ENCODE data around the gene SPSB1. TPM values are rescaled to one million over a fixed set of nuclear protein-coding genes. Genes with fewer than 3 reads are reported as not detected.

The SPSB1 gene
- polyA plus RNA-seq, 2 donors, result 14.4 to 20.9 TPM

DNA sequence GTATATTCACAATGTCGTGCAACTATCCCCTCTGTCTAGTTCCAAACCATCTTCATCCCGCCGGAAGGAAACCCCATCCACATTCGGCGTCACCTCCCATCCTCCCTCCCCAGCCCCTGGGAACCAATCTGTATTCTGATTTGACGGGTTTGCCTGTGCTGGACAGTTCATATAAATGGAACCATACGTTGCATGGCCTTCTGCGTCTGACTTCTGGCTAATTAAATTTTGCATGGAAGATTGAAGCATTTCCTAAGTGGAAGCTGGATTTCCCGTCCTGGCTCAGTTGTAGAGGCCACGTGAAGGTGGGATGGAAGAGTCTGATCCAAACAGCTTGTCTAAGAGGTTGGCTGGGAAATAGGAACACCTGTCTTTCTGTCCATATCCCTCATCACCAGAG is 14.6 kb downstream of the SPSB1 start:
- H3K27ac ChIP-seq (ENCODE audit: low read depth in 2 of 2, low read length in 1 of 2), result no peak overlapping the region
- H3K36me3 ChIP-seq (ENCODE audit: control insufficient read depth in 2 of 2, insufficient read depth in 2 of 2, low read length in 1 of 2), result no peaks in the 10 kb centered on the region
- WGBS, 2 donors, result 88 to 90% methylated on average over 10 of the region's 10 CpGs
- H3K27me3 ChIP-seq (ENCODE audit: control insufficient read depth in 1 of 2, insufficient read depth in 2 of 2, low read length in 2 of 2), result no peaks in the 10 kb centered on the region
- peaks cover 12 to 24% of the 10 kb centered on the region in 2 donors for H3K4me1 ChIP-seq (ENCODE audit: control insufficient read depth in 2 of 2, insufficient read depth in 2 of 2, low read length in 1 of 2)
- no peaks in the 10 kb centered on the region for H3K9me3 ChIP-seq (ENCODE audit: control insufficient read depth in 2 of 2, insufficient read depth in 1 of 2, low read depth in 1 of 2, low read length in 1 of 2)
- H3K4me3 ChIP-seq (ENCODE audit: low read depth in 1 of 2, low read length in 2 of 2), result no peak overlapping the region

DNA sequence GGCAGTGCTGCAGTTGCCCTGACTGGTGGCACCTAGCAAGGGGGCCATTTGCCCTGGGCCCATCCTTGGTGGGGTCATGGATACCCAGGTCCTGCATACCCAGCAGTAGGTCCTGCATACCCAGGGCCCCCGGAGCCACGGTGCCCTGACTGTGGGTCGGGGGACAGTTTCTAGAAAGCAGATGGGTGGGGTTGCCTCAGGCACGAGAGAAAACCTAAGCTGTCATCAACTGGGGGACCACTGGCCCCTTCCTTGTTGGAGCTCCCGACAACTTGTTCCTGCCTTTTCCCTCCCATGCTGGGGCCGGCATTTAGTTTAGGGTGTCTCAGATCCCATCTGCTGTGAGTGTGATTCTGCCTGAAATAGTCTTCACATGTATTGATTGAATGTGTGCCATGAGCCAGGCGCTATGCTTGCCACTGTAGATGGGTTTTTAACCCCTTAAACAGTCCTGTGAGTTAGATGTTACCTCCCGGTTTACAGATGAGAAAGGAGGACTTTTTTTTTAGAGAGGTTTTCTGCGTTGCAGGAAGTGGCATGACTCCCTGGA is 15.6 kb downstream of the SPSB1 start:
- H3K27ac ChIP-seq (ENCODE audit: low read depth in 2 of 2, low read length in 1 of 2), result no peak overlapping the region
- H3K4me1 ChIP-seq (ENCODE audit: control insufficient read depth in 2 of 2, insufficient read depth in 2 of 2, low read length in 1 of 2), result peaks cover 12 to 18% of the 10 kb centered on the region in 2 donors
- H3K4me3 ChIP-seq (ENCODE audit: low read depth in 1 of 2, low read length in 2 of 2), result no peak overlapping the region
- H3K36me3 ChIP-seq (ENCODE audit: control insufficient read depth in 2 of 2, insufficient read depth in 2 of 2, low read length in 1 of 2), result no peaks in the 10 kb centered on the region
- H3K27me3 ChIP-seq (ENCODE audit: control insufficient read depth in 1 of 2, insufficient read depth in 2 of 2, low read length in 2 of 2), result no peaks in the 10 kb centered on the region
- WGBS, 2 donors, result 74 to 76% methylated on average over 9 of the region's 9 CpGs
- H3K9me3 ChIP-seq (ENCODE audit: control insufficient read depth in 2 of 2, insufficient read depth in 1 of 2, low read depth in 1 of 2, low read length in 1 of 2), result no peaks in the 10 kb centered on the region

DNA sequence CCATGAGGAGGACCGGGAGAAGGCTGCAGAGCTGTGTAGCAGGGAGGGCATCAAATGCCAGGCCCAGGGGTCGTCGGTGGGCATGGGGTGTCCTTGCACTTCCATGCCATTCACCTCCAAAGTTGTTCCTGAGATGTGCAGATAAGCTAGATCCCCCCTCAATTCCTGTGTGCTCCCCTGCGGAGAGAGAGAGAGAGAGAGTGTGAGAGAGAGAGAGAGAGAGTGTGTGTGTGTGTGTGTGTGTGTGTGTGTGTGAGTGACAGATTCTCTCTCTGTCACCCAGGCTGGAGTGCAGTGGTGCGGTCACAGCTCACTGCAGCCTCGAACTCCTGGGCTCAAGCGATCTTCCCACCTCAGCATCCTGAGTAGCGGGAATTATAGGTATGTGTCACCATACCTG is 16.4 kb downstream of the SPSB1 start:
- Histone ChIP-seq H3K4me1 (ENCODE audit: control insufficient read depth in 2 of 2, insufficient read depth in 2 of 2, low read length in 1 of 2) (peaks cover 11 to 14% of the 10 kb centered on the region in 2 donors), H3K27ac (ENCODE audit: low read depth in 2 of 2, low read length in 1 of 2) (no peak overlapping the region), H3K27me3 (ENCODE audit: control insufficient read depth in 1 of 2, insufficient read depth in 2 of 2, low read length in 2 of 2) (no peaks in the 10 kb centered on the region), H3K4me3 (ENCODE audit: low read depth in 1 of 2, low read length in 2 of 2) (no peak overlapping the region), H3K36me3 (ENCODE audit: control insufficient read depth in 2 of 2, insufficient read depth in 2 of 2, low read length in 1 of 2) (no peaks in the 10 kb centered on the region), H3K9me3 (ENCODE audit: control insufficient read depth in 2 of 2, insufficient read depth in 1 of 2, low read depth in 1 of 2, low read length in 1 of 2) (no peaks in the 10 kb centered on the region)
- 94% methylated on average over 8 of the region's 8 CpGs for WGBS, 2 donors

DNA sequence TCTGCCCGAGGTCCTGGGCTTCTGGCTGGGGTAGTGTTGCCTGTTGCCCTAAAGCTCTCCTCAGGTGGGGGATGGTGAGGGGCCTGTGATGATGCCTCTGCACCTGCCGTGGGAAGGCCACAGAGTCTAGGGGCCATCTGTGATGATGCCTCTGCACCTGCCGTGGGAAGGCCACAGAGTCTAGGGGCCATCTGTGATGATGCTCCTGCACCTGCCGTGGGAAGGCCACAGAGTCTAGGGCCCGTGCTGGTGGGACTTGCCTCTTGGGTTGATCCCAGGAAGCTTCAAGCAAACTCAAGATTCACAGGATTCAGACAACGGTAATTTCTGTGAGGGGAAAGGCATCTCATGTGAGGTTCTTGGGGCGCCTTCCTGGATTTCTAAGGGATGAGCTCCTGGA is 17.3 kb downstream of the SPSB1 start:
- no peaks in the 10 kb centered on the region for H3K9me3 ChIP-seq (ENCODE audit: control insufficient read depth in 2 of 2, insufficient read depth in 1 of 2, low read depth in 1 of 2, low read length in 1 of 2)
- no peak overlapping the region for H3K4me3 ChIP-seq (ENCODE audit: low read depth in 1 of 2, low read length in 2 of 2)
- WGBS, 2 donors, result 89 to 90% methylated on average over 7 of the region's 7 CpGs
- peaks cover 0 to 2% of the 10 kb centered on the region in 2 donors for H3K36me3 ChIP-seq (ENCODE audit: control insufficient read depth in 2 of 2, insufficient read depth in 2 of 2, low read length in 1 of 2)
- no peaks in the 10 kb centered on the region for H3K27me3 ChIP-seq (ENCODE audit: control insufficient read depth in 1 of 2, insufficient read depth in 2 of 2, low read length in 2 of 2)
- no peak overlapping the region for H3K27ac ChIP-seq (ENCODE audit: low read depth in 2 of 2, low read length in 1 of 2)
- peaks cover 7 to 12% of the 10 kb centered on the region in 2 donors for H3K4me1 ChIP-seq (ENCODE audit: control insufficient read depth in 2 of 2, insufficient read depth in 2 of 2, low read length in 1 of 2)

DNA sequence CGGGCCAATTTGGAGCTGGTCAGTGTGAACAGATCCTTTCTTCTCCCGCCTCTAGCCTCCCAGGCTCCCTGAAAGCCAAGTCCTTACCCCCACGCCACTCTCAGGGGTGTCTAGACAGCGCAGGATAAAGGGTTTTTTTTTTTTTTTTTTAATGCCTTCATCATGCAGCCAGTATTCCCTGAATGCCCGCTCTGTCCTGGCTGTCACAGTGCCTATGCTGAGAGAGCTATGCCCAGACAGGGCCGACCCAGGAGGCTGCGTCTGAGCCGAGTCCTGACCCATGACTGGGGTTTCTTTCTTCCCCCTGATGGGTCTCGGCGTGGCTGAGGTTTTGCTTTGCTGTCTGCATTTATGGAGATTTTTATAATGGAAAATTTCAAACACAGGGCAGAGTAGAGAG is 18.3 kb downstream of the SPSB1 start:
- 82 to 91% methylated on average over 10 of the region's 10 CpGs for WGBS, 2 donors
- Histone ChIP-seq H3K9me3 (ENCODE audit: control insufficient read depth in 2 of 2, insufficient read depth in 1 of 2, low read depth in 1 of 2, low read length in 1 of 2) (no peaks in the 10 kb centered on the region), H3K4me1 (ENCODE audit: control insufficient read depth in 2 of 2, insufficient read depth in 2 of 2, low read length in 1 of 2) (peaks cover 9 to 16% of the 10 kb centered on the region in 2 donors), H3K27ac (ENCODE audit: low read depth in 2 of 2, low read length in 1 of 2) (no peak overlapping the region), H3K36me3 (ENCODE audit: control insufficient read depth in 2 of 2, insufficient read depth in 2 of 2, low read length in 1 of 2) (peaks cover 0 to 4% of the 10 kb centered on the region in 2 donors), H3K4me3 (ENCODE audit: low read depth in 1 of 2, low read length in 2 of 2) (no peak overlapping the region), H3K27me3 (ENCODE audit: control insufficient read depth in 1 of 2, insufficient read depth in 2 of 2, low read length in 2 of 2) (no peaks in the 10 kb centered on the region)

DNA sequence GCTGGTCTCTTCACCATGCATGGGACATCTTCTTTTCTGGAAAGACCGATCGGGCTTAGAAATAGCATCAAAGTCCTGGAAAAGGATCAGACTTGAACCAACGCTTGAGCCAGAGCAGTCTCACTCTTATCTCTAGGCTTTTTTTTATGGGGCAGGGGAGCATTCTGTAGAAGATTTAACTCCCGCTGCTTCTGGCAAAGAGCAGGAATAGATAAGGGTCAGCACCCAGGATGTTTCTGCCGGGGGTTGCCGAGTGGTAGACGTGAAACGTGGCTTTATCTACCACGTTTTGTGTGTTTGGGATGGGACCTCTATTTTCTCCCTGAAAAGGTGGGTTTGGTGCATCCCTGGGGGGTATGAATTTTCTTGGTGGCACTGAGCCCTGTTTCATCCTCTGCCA is 18.8 kb downstream of the SPSB1 start:
- no peaks in the 10 kb centered on the region for H3K27me3 ChIP-seq (ENCODE audit: control insufficient read depth in 1 of 2, insufficient read depth in 2 of 2, low read length in 2 of 2)
- peaks cover 0 to 7% of the 10 kb centered on the region in 2 donors for H3K36me3 ChIP-seq (ENCODE audit: control insufficient read depth in 2 of 2, insufficient read depth in 2 of 2, low read length in 1 of 2)
- peaks cover 11 to 21% of the 10 kb centered on the region in 2 donors for H3K4me1 ChIP-seq (ENCODE audit: control insufficient read depth in 2 of 2, insufficient read depth in 2 of 2, low read length in 1 of 2)
- no peak overlapping the region for H3K4me3 ChIP-seq (ENCODE audit: low read depth in 1 of 2, low read length in 2 of 2)
- 74 to 81% methylated on average over 9 of the region's 9 CpGs for WGBS, 2 donors
- H3K27ac ChIP-seq (ENCODE audit: low read depth in 2 of 2, low read length in 1 of 2), result no peak overlapping the region
- no peaks in the 10 kb centered on the region for H3K9me3 ChIP-seq (ENCODE audit: control insufficient read depth in 2 of 2, insufficient read depth in 1 of 2, low read depth in 1 of 2, low read length in 1 of 2)

DNA sequence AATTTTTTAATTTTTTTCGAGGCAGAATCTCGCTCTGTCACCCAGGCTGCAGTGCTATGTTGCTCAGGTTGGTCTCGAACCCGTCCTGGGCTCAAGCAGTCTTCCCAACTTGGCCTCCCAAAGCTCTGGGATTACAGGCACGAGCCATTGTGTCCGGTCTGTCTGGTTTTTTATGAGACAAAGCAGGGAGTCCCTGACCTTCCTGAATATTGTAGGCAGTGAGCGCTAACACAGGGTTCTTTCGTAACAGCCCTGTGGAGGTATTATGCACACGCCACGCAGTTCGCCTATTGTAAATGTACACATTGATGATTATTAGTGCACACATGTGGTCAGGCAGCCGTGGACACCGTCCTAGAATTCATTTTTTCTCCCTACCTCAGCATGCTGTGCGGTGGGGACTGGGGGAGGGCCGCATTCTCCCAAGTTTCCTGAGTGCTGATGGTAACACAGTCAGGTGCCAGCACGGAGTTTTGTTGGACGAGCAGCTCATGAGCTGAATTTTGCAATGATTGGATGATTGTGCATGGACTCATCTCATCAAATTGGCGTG is 19.6 kb downstream of the SPSB1 start:
- WGBS, 2 donors, result 82 to 87% methylated on average over 18 of the region's 18 CpGs

DNA sequence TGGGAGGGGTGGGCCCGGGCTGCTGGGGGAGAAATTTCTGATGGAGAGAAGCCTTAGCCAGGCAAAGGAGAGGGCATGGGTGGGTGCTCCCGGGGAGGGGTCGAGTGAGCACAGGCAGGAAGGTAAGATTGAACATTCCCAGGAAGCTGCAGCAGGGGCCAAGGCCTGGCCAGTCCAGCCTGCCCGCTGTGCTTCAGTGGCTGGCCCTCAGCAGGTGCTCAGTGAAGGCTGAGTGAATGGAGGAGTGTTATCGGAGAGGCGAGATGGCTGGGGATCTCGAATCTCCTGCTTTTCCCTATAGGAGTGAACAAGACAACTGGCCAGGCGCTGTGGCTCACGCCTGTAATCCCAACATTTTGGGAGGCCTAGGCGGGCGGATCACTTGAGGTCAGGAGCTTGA is 20.9 kb downstream of the SPSB1 start:
- Histone ChIP-seq H3K27me3 (ENCODE audit: control insufficient read depth in 1 of 2, insufficient read depth in 2 of 2, low read length in 2 of 2) (no peaks in the 10 kb centered on the region), H3K27ac (ENCODE audit: low read depth in 2 of 2, low read length in 1 of 2) (no peak overlapping the region), H3K36me3 (ENCODE audit: control insufficient read depth in 2 of 2, insufficient read depth in 2 of 2, low read length in 1 of 2) (peaks cover 0 to 8% of the 10 kb centered on the region in 2 donors), H3K4me1 (ENCODE audit: control insufficient read depth in 2 of 2, insufficient read depth in 2 of 2, low read length in 1 of 2) (peaks cover 9 to 29% of the 10 kb centered on the region in 2 donors), H3K9me3 (ENCODE audit: control insufficient read depth in 2 of 2, insufficient read depth in 1 of 2, low read depth in 1 of 2, low read length in 1 of 2) (no peaks in the 10 kb centered on the region), H3K4me3 (ENCODE audit: low read depth in 1 of 2, low read length in 2 of 2) (no peak overlapping the region)
- 90% methylated on average over 11 of the region's 11 CpGs for WGBS, 2 donors

More for the DNA sequence above, 19.6 kb downstream of the SPSB1 start:
- Histone ChIP-seq H3K9me3 (ENCODE audit: control insufficient read depth in 2 of 2, insufficient read depth in 1 of 2, low read depth in 1 of 2, low read length in 1 of 2) (no peaks in the 10 kb centered on the region), H3K27ac (ENCODE audit: low read depth in 2 of 2, low read length in 1 of 2) (no peak overlapping the region), H3K4me3 (ENCODE audit: low read depth in 1 of 2, low read length in 2 of 2) (no peak overlapping the region), H3K27me3 (ENCODE audit: control insufficient read depth in 1 of 2, insufficient read depth in 2 of 2, low read length in 2 of 2) (no peaks in the 10 kb centered on the region), H3K4me1 (ENCODE audit: control insufficient read depth in 2 of 2, insufficient read depth in 2 of 2, low read length in 1 of 2) (peaks cover 11 to 23% of the 10 kb centered on the region in 2 donors), H3K36me3 (ENCODE audit: control insufficient read depth in 2 of 2, insufficient read depth in 2 of 2, low read length in 1 of 2) (peaks cover 0 to 7% of the 10 kb centered on the region in 2 donors)

DNA sequence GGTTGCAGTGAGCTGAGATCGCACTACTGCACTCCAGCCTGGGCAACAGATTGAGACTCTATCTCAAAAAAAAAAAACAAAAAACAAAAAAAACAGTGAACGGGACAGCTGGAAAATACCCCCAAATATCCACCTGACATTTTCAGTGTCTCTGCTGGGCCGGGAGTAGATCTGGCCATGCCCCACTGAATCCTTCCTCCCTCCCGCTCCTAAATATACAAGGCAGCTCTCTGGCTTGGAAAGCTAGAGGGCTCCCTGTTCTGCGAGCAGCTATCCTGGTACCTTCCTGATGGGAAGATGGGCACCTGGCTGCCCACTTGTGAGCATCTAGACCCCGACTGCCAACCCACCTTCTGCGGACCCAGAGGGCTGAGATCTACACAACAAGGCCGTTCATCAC is 21.4 kb downstream of the SPSB1 start:
- Histone ChIP-seq H3K9me3 (ENCODE audit: control insufficient read depth in 2 of 2, insufficient read depth in 1 of 2, low read depth in 1 of 2, low read length in 1 of 2) (no peaks in the 10 kb centered on the region), H3K36me3 (ENCODE audit: control insufficient read depth in 2 of 2, insufficient read depth in 2 of 2, low read length in 1 of 2) (peaks cover 0 to 11% of the 10 kb centered on the region in 2 donors), H3K27me3 (ENCODE audit: control insufficient read depth in 1 of 2, insufficient read depth in 2 of 2, low read length in 2 of 2) (no peaks in the 10 kb centered on the region), H3K4me1 (ENCODE audit: control insufficient read depth in 2 of 2, insufficient read depth in 2 of 2, low read length in 1 of 2) (peaks cover 9 to 27% of the 10 kb centered on the region in 2 donors), H3K27ac (ENCODE audit: low read depth in 2 of 2, low read length in 1 of 2) (peak overlapping the region in 1 of 2 donors; percentile 47), H3K4me3 (ENCODE audit: low read depth in 1 of 2, low read length in 2 of 2) (no peak overlapping the region)
- 72 to 75% methylated on average over 8 of the region's 8 CpGs for WGBS, 2 donors

All from esophagus (tissue), 2 donors.